ENCODE measurements around the gene SOBP.

The SOBP gene

DNA sequence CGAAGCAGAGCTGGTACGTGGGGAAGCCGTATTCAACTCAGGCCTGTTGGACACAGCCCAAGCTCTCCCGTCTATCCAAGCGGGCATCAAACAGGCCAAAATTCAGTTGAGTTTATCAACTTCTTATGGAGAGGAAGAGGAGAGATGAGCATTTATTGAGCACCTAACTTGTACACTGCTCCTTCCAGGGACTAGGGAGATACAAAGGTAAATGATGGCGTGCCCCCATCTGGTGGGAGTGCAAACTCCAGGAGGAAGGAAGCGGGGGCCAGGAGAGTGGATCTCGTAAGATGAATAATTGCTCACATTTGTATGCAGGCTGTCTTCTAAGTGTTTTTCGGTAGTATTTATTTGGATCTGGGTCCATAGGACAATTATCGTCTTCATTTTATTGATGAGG lies 146.6 kb downstream of the SOBP start:
- no peak for DNase-seq (ENCODE audit: low read depth in 1 of 2, low spot score in 1 of 2)

DNA sequence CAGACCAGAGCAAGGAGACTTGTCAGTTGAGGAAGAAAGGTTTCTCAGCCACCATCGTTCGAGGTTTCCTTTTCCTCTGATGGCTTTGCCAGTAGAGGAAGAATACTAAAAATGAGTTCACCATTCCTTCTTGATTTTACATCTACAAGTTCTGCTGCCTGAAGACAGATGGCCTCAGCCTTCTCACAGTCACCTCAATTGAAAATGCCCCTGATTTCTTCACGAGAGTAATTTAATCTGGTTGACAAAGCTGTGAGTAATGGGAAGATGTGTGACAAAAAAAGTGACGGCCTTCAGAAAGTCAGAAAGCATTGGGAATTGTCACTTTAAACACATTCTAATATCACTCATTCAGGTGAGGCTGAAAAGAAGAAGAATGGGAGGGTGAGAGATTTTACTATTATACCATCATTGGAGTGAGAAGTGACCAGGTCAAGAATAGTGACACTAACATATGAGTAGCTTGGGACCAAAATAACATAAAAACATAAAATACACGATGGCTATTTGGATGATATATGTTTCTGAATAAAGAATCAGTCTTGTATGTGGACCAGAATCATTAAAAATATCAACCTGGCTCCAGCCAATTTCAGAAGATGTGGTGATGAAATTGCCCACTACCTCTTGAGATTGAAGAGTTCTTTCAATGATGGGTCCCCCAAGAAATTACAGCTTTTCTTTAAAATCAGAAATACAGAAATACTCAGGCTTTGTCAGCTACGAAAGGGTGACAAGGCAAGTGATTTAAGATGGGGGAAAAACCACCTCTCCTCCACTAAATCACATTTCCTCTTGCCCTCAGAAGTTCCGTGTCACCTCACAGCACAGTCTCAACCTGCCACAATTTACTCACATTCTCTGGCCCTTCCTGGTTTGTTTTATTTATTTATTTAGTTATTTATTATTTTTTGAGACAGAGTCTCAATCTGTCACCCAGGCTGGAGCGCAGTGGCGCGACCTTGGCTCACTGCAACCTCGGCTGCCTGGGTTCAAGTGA lies 147.7 kb downstream of the SOBP start:
- DNase-seq (ENCODE audit: low read depth in 1 of 2, low spot score in 1 of 2): no peak

DNA sequence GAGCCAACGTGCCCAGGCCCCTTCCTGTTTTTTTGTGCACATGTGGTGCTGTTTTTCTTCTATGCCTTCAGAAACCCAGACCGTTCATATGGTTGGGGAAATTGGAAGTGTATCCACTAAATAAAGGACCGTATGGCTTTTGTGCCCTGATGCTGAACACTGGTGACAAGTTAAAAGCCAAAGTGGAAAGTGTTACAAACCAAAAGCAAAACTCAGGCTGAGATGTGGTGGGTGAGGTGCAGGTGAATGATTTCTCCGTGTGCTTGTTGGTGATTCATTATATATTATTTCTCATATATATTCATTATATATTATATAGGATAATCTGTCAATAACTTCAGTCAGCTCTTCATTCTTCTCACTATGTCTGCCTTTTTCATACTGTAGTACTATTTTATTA lies 148.6 kb downstream of the SOBP start:
- no peak for DNase-seq (ENCODE audit: low read depth in 1 of 2, low spot score in 1 of 2)

DNA sequence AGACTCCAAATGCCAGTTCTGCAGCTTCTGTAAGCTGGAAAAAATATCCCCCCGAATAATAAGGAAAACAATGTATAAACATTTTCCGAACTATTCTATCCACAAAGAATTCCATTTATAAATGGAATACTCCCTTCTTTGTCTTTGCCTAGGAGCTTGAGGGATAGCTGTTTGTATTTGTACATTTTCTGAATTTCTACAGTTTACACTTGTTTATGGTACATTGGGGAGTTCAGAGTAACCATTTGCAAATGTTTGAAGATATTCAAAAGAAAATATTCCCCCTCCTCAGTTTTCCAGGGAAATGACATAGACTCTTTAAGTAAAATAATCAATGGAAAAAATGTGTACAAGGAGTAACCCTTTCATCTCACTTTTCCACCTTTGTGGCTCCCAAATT lies 149.6 kb downstream of the SOBP start:
- no peak for DNase-seq (ENCODE audit: low read depth in 1 of 2, low spot score in 1 of 2)

DNA sequence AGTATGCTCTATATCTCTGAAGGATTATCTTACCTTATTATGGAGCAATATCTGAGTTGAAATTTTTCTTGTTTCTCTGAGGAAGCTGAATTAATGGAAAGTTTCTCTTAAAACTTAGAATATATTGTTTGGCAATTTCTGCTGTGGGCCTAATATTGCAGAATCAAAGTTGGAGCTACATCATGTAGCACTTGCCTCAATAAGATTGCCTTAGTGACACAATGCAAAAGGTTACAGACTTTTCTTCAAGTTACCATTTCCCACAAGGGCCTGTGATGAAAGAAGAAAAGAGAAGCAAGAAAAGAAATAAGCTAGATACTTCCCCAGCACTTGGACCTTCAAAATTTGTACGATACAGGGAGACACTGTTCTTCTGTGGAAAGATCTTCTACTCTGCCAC lies 151.2 kb downstream of the SOBP start:
- no peak for DNase-seq (ENCODE audit: low read depth in 1 of 2, low spot score in 1 of 2)

DNA sequence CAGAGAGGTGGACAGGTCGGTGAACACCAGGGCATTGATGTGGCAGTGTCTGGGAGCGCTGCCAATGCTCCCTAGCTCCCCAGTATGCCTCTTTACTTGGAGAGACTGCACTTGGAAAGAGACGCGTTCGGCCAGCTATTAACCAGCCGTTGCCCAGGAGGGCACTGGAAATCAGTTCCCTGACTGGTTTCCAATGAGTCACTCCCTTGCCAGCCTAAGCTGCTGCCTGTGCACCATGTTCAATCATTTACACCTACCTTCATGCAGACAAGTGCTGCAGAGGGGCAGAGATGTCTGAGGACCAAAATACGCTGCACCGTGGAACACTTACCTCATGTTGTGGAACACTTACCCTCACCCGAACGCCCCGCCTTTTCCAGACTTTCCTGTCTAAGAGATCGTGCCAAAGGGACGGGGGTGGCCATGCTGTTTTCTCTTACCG lies 151.6 kb downstream of the SOBP start:
- DNase-seq (ENCODE audit: low read depth in 1 of 2, low spot score in 1 of 2): no peak

DNA sequence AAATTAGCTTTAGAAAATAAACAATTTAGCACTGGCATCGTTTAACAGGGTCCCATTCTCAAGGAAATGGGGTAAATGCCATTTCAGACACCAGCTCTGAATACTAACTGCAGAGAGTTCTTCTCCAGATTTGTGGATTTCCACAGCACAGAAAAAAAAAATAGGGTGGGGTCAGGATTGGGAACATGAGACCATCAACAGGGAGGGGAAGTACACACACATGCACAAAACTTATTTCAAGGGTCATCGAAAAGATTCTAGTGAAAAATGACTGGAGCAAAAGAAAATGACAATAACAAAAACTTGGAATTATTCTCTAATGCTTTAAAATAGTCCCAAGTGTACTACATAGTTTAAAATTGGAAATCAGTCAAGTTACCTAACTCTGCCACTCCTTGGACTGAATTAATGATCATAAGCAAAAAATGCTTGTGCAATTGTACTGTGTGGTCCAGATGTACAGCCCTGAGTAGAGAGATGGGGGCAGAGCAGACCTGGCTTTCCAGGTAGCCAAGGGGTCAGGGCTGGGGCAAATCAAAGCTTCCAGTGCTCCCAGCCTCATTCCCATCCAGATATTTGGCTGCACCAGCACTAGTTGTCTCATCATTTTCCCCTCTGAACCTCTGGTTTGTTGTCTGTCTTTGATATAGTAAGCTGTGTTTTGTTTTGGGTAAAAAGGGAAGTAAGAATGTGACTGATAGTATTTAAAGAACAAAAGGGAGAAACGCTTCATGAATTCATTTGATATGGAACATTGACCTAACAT lies 152.4 kb downstream of the SOBP start:
- DNase-seq (ENCODE audit: low read depth in 1 of 2, low spot score in 1 of 2): no peak

DNA sequence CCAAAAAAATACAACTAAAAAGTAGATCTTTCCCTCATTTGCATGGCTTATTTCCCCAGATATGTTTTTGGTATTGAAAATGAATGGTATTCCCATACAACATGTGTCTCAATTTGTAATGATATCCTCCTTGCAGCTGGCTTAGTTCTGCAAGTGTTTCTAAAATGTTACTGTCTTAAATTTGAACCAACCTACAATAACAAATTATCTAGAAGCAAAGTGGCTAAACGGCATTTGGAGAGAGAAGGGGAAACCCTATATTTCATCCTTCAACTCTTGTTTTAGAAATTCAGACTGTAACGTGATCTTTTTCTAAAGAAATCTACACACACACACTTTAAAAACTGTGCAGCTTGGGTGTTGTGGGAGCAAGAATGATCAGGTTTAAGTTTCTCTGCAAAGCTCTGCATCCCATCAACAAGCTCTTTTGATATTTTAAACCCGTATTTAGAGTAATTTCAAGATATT lies 153.0 kb downstream of the SOBP start:
- DNase-seq (ENCODE audit: low read depth in 1 of 2, low spot score in 1 of 2): no peak

DNA sequence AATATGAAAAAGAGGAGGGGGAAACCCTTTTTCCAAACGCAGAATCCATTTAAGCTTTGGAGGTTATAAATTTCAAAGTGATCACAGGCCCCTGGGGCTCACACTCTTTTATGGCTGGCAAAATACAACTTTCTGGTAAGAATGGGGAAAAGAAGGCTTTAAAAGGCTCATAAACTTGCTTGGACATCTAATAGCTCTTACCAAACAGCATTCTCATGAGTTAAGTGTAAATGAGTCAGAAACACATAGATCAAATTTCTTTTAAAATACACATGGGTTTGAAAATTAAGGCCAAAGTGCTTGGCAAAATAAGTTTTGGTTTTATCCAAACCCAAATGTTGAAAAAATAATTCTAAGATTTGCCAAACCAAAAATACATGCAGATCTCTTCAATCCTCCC lies 154.6 kb downstream of the SOBP start:
- DNase-seq (ENCODE audit: low read depth in 1 of 2, low spot score in 1 of 2): no peak

DNA sequence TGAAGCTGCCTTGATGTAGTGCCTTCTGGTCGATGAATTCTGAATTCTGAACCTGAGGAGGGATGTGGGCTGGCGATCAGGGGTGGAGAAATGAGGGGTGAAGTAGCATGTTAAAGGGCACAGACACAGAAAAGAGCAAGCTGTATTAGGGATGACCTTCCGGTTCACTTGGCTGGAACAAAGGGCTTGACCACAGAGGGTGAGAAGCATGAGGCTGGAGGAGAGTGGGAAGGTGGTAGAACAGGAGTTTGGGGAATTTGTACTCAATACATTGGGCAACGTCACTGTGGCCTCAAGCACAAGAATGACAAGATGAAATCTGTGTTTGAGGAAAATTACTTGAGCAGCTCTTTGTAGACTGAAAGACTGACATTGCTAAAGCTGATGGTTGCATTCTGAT lies 155.8 kb downstream of the SOBP start:
- no peak for DNase-seq (ENCODE audit: low read depth in 1 of 2, low spot score in 1 of 2)

DNA sequence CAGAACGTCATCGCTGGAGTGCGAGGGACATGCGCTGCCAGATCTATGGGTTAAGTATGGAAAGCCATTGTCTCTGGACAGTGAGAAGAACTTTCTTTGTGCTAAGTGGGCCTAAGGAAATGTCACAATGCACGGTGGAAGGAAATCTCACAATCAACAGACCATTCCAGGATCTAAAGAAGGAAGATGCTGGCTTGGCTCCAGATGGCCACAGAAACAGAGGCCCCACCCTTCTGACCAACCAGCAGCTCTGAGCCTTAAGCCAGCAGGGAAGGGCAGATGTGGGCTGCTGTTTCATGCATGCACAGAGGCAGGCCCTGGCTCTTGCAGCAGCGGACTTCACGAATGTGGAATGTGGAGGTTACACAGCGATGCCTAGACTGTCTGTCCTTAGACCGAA lies 156.3 kb downstream of the SOBP start:
- no peak for DNase-seq (ENCODE audit: low read depth in 1 of 2, low spot score in 1 of 2)

DNA sequence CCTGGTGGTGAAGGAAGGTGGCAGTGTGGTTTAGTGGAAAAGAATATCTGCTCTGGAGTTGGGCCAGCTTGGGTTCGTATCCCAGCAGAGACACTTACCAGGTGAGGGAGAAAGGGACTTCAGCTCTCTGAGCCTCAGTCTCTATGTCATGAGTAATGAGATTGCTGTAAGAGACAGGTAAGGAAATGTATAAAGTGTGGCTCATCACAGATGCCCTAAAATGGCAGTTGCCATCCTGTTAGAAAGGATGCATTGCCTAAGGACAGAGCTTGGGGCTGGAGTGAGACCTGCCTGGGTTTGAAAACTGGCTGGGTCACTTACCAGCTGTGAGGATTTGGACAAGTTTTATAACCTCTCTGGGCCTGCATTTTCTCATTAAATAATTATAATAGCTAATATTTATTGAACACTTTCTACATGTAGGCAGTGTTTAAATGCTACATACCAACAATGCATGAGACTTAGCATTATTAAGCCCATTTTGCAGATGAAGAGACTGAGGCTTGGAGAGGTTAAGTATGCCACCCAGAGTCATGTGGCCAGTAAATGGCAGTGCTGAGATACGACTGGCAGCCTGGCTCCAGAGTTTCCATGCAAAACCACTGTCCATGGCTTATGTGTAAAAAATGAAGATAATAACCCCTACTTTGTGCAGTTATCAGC lies 157.0 kb downstream of the SOBP start:
- DNase-seq (ENCODE audit: low read depth in 1 of 2, low spot score in 1 of 2): no peak

DNA sequence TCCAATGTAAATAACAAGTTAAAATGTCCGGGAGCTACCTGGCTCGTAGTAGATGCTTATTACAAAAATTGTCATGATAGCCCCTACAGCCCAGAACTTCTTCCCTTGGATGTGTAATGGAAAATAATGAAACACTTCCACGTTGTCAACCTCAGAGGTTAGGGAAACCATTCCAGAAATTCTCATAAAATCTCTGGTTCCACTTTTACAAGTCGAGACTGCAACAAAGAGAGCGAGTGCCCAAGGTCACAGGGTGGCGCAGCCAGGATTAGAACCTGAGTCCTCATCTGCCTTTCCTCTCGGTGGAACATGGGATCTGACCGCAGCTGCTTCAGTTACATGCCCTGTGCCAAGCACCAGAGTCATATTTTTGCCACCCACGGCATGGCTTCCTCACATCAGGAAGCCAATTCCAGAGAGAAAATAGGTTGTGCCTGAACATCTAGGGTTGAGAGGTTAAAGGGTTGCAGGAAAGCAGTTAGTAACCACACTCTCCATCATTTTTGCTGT lies 157.6 kb downstream of the SOBP start:
- no peak for DNase-seq (ENCODE audit: low read depth in 1 of 2, low spot score in 1 of 2)

DNA sequence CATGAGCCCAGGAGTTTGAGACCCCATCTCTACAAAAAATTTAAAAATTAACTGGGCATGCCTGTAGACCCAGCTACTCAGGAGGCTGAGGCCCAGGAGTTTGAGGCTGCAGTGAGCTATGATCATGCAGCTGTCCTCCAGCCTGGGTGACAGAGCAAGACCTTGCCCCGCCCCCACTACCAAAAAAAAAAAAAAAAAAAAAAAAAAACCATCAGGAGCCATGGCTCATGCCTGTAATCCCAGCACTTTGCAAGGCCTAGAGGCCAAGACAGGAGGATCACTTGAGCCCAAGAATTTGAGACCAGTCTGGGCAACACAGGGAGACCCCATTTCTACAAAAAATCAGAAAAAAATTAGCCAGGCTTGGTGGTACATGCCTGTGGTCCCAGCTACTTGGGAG lies 159.1 kb downstream of the SOBP start:
- DNase-seq (ENCODE audit: low read depth in 1 of 2, low spot score in 1 of 2): no peak

DNA sequence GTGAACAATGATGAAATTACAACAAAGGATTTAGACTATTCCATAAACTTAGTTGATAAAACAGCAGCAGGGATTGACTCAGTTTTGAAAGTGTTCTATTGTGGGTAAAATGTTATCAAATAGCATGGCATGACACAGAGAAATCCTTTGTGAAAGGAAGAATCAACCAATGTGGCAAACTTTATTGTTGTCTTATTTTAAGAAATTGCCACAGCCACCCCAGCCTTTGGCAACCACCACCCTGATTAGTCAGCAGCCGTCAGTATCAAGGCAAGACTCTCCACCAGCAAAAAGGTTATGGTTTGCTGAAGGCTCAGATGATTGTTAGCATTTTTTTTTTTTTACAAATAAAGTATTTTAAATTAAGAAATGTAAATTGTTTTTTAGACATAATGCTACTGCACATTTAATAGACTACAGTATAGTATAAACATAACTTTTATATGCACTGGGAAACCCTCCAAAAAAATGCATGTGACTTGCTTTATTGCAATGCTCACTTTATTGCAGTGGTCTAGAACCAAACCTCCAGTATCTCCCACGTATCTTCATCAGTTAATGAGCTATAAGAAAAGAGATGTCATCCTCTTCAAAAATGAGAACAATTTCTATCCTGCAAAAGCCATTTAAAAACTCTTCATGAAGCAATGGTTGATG lies 162.7 kb downstream of the SOBP start:
- no peak for DNase-seq (ENCODE audit: low read depth in 1 of 2, low spot score in 1 of 2)

DNA sequence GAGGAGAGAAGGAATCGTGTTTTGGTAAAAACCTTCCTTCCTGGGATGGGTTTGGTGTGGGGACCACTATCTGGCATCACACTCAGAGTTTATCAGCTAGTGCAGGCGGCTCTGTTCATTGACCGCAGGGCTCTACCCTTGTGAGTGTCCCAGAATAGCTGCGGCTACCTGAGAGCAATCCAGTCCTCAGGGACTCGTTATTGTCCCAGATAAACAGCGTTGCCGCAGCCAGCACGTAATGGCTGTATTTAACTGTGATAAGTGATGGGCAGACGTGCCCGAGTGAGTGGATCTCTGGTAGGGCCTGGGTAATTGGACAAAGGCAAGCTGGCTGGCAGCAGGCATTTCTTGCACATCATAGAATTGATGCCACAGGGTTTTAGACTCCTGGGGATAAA lies 163.3 kb downstream of the SOBP start:
- no peak for DNase-seq (ENCODE audit: low read depth in 1 of 2, low spot score in 1 of 2)

DNA sequence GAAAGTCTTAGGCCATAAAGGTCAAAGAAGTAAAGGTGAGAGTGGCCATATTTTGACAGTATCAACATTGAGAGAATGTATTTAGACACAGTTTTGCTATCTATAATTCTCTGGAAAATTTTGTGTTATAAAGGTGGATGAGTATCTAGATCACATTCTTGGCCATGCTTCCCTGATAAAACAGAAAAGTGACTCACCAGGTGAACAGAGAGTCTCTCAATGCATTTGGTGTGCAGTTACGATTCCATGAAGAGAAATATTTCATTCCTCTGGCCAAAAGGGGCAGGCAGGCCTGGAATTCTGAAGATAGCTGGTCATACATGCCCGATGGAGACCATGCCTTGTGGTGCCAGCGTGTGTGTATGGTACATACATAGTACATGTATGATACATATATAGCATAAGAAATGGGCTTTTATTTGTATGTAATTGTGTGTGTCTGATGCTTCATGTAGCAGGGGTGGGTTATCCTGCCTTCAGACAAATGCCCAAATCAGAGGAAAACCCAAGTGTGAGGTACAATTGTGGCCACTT lies 164.0 kb downstream of the SOBP start:
- no peak for DNase-seq (ENCODE audit: low read depth in 1 of 2, low spot score in 1 of 2)

DNA sequence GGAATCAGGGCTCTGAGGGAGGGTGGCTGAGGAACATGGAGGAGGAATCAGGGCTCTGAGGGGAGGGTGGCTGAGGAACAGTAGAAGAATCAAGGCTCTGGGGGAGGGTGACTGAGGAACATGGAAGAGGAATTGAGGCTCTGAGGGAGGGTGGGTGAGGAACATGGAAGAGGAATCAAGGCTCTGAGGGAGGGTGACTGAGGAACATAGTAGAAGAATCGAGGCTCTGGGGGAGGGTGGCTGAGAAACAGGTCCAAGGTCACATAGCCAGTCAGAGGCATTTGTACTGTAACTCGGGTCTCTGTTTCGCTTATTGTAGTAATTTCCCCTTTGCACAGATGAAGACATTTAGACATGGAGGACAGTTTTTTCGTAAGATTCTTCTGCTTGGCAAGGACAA lies 164.8 kb downstream of the SOBP start:
- DNase-seq (ENCODE audit: low read depth in 1 of 2, low spot score in 1 of 2): no peak

DNA sequence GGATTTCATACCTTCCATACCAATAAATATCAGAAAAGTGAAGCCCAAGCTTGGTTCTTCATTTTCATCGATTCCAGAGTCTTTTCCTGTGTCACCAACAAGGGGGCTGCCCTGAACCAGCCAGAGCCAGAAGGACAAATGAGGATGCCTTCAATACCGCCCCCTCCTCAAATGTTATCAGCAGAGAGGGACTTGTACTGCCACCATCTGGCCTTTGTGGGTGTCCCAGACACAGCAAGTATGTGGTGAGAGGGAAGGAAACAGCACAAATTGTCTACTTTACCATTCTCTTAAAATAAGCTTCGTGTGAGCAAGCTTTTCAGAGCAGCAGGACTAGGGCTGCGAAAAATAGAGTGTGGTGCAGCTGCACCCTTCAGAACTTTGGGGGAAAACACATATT lies 165.3 kb downstream of the SOBP start:
- DNase-seq (ENCODE audit: low read depth in 1 of 2, low spot score in 1 of 2): no peak

DNA sequence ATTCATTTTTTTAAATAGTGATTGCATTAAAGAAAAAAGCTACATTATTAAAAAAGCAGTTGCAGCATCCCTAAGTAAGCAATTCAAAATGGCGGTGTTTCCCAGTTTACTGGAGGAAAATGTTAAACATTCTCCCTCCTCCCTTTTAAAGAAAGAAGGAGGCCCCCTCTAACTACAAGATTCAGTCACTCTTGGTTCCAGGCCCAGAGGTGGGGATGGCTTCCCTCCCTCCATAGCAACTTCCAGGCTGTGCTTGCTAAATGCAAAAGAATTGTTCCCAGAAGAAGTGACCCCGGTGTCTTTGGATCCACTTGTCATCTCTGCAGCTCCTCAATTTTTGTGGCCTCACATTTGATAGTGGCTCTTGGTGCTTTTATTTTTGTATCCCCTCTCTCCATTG lies 165.9 kb downstream of the SOBP start:
- no peak for DNase-seq (ENCODE audit: low read depth in 1 of 2, low spot score in 1 of 2)

DNA sequence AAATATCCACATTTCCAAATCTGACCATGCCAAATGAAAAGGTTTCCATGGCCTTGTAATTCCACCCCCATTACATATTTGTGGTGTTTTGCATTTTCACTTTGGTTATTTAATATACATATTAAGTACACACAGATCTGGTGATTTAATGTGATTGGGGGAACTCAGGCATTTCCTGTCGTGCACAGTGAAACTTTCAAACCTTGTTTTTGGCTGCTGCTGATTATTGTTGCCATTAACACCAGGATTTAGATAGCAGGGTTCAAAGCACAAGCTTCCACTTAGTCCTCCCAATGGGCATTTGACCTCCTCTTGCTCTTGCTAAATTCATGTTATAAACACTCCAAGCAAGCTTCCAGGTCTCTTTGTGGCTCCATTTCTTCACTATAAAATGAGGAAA lies 166.5 kb downstream of the SOBP start:
- no peak for DNase-seq (ENCODE audit: low read depth in 1 of 2, low spot score in 1 of 2)
